HG02571 (cell line): ENCODE data around the gene EBF4.
"Not testable (repeated sequence)": the region's sequence is repeated elsewhere in the genome, so short reads cannot be mapped to it uniquely, and the experiment has no call there.

Experiments
- ATAC-seq: cut with Tn5 transposase; IDR thresholded peaks from one replicate; pipeline ENCODE4 v1.9.1; 2021; ENCODE audit warnings: mild to moderate bottlenecking, moderate library complexity; ENCODE audit not compliant: unreplicated experiment

Gene EBF4

DNA sequence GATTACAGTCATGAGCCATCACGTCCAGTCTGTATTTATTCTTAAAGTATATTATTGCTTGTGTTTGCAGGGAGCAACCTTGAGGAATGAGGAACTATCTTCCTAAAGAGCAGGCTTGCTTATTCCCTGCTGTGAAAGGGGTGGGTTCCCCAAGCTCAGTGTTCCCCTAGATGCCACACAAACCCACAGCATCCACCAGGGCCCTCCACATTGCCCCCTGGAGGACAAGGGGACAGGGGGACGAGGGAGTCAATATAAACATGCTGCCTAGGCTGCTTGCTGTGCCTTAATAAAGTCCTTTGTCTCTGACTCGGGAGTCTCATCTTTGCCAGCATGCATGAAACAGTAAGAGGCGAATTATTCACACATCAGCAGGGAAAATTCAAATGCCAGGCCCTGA is 20.6 kb upstream of the EBF4 start:
- no peak for ATAC-seq

DNA sequence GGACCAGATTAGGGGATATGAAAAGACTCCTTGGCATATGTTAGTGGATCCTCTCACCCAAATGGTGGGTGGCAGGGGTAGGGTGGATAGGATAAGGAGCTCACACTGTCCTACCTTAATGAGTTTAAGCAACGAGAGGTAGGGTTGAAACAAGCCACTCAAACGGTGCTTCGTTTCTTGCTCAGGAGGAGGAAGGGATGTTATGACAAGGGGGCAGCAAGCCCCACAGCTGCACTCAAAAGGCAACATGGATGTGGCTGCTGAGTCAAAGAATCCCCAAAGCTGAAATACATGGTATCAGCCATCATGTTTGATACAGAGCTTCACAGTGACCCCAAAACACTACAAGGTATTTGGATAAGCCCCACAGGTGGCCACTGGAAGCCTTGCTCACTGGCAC is 20.1 kb upstream of the EBF4 start:
- no peak for ATAC-seq

DNA sequence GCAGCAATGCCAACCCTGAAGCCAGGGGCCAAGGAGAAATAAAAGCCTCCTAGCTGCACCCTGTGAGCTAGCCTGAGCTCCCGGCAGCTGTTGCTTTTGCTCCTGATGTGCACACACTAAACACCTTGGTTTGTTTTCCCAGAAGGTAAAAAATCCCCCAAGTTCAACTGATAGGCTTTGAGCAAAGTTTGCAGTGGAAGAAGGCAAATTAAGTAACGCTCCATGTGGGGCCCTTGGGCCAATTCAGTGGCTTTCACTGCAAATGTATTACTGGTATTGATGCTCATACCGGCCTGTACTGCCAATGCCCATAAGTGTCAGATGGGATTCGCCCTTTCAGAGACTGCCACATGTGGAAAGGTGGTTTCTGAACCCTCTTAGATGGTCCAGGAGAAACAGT is 19.1 kb upstream of the EBF4 start:
- ATAC-seq, result no peak

DNA sequence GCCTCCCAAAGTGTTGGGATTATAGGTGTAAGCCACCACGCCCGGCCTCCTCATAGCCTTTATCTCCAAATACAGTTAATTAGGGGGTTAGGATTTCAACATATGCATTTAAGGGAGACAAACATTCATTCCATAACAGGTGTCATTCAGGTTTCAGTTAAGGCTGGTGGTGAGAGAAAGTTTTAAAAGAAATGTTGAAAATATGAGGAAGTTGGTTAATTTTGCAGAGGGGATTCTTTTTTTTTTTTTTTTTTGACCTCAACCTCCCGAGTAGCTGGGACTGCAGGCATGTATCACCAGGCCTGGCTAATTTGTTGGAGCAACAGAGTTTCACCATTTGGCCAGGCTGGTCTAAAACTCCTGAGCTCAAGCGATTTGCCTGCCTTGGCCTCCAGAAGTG is 12.5 kb upstream of the EBF4 start:
- no peak for ATAC-seq

DNA sequence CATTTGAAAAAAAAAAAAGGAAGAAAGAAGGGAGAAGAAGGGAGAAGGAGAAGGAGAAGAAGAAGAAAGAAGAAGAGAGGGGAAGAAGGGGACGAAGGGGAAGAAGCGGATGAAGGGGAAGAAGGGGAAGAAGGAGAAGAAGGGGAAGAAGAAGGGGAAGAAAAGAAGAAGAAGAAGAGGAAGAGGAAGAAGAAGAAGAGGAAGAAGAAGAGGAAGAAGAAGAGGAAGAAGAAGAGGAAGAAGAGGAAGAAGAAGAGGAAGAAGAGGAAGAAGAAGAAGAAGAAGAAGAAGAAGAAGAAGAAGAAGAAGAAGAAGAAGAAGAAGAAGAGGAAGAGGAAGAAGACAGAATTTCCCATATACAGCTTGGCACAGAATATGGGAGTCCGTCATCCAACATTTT is 10.5 kb upstream of the EBF4 start:
- ATAC-seq, result not testable (repeated sequence)

DNA sequence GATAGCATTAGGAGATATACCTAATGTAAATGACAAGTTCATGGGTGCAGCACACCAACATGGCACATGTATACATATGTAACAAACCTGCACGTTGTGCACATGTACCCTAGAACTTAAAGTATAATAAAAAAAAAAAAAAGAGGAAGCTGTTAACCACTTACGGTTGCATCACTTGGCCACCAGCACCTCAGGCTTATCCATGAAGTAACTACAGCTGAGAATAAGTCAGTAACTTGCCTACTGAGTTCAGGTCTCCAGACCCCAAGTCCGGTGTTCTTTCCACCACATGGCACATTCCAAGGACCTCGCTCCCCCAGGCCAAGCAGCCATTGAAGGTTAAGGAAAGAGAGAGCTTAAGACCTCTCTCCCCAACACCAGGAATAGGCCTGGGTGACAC is 7.8 kb upstream of the EBF4 start:
- not testable (repeated sequence) for ATAC-seq

DNA sequence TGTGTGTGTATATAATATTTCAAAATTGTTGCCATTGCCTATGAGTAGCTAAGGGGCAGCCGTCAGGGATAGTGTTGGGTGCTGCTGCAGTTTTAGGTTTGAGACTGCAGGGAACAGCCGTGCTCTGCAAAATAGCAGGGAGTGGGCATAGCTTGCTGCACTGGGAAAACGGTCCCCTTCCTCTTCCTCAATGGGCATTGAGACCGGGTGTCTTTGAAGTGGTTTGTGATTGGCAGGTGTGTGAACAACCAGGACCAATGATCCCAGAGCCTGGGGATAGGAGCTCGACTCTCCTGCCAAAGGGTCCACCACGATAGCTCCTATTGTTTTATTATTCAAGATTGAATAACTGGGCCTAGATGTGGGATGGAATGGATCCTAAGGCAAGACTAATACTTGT is 5.1 kb upstream of the EBF4 start:
- ATAC-seq, result no peak

DNA sequence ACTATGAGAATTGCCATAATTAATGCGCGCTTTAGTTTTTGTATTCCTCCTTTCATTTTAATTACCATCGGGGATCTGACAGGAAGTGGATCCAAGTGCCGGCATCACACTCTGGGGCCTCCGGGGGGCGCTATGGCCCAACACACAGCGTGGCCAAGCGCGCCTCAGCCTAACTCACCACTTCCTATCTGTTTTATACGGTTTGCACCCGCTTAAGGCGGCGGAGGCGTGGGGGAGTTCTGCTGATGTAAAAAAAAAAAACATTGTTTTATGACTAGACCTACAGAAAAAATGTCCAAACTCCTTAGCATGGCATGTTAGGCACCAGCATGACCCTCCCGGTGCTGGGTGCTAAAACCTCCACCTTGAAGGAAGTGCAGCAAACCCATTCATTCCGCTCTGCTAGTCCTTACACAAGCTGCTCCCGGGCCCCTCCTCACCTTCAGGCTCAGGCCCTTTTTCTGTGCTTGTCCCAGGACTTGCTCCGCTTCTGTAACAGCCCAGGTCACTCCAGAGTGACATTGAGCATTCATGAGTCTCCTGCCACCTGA is 4.5 kb upstream of the EBF4 start:
- no peak for ATAC-seq

DNA sequence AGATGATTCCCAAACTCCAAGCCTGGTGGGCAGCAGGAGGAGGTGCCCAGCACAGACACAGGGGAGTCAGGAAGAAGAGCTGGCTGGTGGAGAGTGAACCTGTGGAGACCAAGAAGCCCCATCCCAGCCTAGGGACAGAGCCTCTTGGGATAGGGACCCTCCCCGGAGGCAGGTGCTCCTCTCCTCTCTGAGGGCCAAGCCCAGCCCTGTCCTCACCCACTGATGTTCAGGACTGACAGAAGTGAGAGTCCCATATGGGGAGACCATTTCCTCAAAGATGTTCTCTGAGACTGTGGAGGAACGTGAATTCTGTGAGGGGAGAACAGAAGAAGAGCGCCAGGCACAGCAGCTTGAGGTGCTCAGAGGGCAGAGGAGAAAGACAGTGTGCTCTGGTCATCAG is 2.4 kb upstream of the EBF4 start:
- ATAC-seq, result no peak

DNA sequence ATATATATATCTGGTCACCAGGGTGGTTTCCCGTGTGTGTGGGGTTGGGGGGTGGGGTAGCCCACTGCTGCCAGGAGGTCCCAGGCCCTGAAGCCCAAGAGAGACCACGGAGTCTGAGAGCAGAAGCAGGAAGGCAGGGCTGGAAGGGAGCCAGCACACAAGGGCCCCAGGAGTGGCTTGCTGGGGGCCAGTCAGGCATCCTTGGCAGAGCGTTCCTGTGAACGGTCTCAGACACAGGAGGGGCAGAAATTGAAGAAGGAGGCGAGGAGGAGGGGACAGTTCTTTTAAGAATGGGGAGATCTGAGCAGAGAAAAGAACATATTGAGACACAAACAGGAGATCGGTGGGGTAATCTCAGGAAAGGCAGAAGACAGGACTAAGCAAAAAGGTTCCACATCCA is 1.9 kb upstream of the EBF4 start:
- ATAC-seq, result no peak

DNA sequence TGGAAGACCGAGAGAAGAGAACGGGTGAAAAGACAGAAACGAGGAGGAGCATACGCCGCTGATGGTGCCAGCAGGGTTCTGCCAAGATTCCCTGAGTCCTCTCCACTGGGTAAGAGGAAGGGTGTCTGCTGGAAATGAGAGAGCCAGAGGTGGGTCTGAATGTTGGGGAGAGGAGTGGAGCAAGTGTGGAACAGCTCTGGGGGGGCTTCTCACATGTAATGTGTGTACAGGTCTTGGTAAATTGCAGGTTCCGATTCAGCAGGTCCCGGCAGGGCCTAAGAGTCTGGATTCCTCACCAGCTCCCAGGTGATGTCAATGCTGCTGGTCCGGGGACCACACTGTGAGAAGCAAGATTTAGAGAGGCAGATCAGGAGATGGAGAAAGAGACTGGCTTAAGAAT is 1.5 kb upstream of the EBF4 start:
- no peak for ATAC-seq

DNA sequence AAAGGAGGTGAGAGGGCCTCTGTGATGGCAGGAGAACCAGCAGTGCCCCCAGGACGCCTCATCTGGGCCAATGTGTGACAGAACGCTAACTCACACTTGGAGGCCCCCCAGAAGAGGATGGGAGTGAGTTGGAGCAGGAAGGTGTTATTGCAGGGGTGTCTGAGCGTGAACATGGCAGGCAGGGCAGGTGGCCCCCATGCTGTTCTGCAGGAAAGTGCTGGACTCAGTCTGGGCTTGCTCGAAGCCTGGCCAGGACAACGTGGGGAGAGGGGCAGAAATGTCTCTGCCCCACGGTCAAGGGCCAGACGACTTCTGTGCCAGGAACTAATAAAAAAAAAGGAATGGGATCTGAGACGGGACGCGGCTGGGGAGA is 931 bp upstream of the EBF4 start:
- no peak for ATAC-seq

DNA sequence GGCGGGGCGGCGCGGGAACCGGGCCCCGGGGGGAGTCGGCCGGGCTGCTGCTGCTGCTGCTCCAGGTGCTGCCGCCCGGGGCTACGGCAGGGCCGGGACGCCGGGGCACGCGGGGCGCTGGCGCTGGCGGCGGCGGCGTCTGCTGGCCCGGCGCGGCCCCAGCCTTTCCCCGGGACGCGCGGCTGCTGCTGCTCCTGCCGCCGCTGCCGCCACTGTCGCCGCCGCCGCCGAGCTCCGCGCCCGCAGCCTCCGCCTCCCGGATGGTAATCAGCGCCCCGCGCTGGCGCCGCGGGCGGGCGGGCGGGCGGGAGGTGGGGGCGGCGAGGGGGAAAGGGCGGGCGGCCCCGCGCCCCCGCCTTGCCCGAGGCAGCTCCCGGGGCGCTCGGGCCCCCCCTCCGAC is 306 bp downstream of the EBF4 start:
- no peak for ATAC-seq

DNA sequence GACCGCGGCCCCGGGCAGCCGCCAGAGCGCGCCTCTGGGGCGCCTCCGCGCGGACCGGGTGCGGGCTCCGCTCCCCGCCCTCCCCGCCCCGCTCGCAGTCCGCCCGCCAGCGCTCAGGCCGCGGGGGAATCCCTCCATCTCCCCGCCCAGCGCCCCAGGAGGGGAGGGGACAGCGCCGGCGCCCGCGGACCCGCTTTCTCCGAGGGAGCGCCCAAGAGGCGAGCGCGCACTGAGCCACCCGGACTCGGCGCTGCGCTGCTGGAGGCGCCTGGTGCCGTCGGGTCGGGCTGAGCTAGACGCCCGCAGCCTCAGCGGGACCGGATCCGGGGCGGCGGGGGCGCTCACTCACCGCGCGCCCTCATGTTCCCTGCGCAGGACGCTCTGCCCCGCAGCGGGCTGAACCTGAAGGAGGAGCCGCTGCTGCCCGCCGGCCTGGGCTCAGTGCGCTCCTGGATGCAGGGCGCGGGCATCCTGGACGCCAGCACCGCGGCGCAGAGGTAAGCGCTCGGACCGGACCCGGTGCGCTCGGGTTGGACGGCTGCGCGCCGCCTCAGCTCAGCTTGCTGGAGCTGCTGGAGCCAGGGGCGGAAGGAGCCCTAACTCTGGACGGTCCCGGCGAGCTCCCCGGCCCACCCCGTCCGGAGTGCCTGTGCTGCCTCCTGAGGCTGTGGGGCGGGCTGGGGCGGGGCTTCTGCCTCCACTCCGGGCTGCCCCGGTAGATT is 867 bp downstream of the EBF4 start:
- no peak for ATAC-seq

DNA sequence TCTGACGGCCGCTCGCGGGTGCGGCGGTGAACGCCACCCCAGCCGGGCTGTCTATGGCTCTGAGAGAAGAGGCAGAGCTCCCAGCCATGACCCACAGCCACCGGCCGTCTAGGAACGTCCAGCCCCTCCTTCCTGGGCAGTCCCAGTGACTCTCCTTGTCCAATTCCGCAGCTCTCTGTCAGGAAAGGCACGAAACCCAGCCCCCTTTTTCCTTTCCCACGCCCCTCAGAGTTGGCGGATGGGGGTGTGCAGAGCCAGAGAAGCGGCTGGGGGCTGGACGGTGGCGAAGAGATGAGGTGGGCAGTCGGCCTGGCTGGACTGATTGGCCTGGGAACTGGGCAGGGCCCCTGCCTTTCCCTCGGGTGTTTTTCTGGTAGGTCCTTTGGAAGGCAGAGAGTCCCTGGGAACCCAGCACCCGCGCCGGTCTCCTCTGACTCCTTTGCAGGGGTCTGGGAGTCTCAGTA is 1.5 kb downstream of the EBF4 start:
- no peak for ATAC-seq

DNA sequence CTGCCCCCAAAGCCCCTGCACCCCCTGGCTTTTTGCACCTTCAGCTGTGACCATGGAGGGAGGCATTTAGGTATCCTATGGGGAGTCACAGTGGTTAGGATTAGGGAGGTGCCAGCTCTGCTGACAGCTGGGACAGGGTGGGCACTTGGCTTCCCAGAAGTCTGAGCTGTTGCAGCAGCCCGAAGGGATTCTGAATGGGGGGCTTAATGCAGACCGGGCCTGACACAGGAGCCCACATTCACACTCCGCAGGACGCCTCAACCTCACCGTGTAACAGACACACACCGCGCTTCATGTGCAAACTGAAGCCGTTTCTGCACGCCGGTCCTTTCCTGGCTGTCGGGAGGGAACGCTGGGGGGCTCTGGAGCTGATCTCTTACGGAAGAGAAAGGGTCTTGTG is 1.9 kb downstream of the EBF4 start:
- no peak for ATAC-seq

DNA sequence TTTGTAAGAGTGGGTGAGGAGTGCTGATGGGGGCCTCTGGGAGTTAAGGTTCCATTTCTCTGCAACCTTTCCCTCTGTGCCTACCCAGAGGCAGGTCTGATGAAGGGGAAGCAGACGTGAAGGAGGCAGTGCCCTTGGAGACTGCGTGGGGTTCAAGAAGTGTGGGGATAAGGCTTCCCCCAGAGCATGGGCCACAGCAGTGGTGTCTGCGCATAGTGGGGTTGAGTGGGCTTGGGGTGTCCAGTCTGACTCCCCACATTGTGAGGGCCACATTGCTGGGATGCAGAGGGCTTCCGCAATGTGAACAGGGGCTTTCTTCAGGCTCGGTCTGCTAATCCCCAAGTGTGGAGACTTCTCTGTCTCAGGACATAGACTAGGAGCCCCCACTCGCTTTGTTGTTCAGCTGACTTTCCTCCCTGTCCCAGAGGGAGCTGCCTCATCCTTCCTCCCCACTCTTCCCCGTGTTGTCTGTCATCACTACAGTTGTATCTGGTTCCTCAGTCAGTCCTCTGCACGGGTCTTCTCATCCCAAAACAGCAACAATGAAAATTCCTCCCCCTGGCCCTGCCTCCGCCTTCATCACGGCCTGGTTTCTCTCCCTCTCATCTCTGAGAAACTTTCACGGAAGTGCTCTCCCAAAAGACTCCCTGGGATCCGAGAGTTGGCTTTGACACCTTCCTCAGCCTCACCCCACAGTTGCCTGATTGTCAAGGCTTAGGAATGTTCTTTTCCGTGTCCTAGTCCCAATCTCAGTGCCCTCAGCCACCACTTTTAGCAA is 2.8 kb downstream of the EBF4 start:
- ATAC-seq, result no peak

DNA sequence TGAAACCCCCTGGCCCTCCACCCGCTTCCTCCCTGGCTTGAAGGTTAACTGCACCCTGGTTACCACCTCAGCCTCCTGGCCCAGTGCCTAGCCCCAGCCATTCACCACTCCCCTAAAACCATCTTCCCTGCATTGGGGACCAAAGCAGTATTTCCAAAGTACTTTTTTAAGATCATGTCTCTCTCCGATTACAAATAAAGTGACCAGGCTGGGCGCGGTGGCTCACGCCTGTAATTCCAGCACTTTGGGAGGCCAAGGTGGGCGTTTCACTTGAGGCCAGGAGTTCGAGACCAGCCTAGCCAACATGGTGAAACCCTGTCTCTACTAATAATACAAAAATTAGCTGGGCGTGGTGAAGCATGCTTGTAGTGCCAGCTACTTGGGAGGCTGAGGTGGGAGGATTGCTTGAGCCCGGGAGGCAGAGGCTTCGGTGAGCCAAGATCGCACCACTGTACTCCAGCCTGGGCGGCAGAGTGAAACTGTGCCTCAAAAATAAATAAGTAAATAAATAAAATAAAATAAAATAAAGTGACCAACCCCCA is 3.5 kb downstream of the EBF4 start:
- not testable (repeated sequence) for ATAC-seq

DNA sequence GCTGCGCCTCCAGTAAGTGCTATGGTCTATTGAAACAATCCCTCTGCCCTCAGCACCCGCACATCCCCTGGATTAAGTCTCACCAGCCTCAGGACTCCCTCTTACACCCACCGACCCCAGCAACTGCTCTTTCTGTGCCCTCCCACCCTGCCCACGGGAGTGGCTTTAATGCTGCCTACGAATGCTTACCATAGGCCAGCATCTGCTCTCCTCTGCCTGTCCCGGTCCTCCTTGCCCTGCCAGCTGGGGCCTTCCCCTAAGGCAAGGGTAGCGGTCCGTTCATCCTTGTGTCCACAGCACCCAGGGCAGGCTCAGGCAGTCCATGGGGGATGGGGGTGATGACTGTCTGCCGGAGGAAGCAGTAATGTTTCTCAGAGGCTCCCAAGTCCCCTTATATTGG is 4.1 kb downstream of the EBF4 start:
- ATAC-seq, result no peak

DNA sequence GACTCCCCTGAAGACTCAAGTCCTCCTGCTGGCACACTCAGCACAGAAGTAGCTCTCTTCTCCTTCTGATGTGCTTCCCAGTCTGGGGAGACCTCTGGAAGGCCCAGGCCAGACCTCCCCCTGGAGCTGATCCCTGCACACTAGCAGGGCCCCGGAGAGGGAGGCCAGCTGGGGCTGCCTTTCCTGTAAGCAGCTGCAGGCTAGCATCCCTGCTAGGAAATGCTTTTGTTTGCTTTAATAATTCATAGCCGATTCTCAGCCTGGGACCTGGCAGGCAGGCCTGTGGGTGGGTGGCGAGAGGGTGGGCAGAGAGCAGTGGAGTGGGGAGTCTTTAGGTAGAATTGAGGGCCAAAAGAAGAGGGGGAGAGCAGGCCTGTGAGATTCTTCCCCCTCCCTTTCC is 5.2 kb downstream of the EBF4 start:
- ATAC-seq, result no peak

DNA sequence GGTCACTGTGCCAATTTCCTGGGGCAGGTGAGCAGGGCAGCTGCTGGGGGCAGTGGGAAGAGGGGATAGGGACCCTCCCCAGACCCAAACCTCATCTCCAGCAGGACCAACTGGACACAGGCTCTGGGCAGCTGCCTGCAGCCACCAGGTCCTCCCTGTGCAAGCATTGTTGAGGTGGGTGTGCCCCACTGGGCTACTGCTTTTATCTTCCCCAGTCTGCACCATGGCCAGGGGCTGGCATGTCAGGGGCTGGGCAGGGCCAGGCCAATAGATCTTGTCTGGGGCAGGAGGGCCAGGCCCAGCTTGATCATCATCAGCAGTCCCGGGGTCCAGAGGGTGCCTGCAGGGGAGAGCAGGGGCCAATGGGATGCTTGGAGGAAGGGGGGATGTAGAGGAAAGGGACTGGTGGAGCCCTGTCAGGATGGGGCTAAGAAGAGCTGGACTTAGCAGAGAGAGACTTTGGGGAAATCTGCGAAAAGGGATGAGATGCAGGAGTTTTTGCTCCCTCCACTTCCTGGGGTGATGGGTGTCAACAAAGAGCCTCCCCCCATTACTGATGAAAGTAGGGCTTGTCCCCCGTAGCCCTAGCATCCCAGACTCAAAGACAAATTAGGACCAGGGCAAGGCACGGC is 5.7 kb downstream of the EBF4 start:
- ATAC-seq, result no peak

DNA sequence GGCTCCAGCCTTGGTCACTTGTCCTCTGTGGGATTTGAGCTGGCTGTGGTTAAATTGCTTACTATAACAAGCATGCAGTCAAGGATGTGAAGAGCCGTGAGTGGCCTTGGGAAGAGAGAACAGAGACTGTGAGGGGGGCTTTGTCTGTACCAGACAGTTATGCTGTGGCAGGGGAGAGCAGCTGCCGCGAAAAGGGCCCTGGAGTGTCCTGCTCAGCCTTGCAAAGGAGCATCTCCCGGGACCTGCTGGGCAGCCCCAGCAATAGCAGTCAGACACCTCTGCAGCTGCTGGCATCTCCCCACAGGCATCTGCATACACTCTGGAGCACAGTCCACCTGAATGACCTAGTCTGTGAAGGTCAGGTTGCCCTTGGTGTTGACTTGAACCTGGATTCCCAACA is 6.3 kb downstream of the EBF4 start:
- ATAC-seq, result no peak
